HEK293T (cell line): Measurements from ENCODE around the gene MLF2.

ENCODE experiments used
- CTBP1 ChIP-seq: fragments of 450-650 bp; IDR thresholded peaks from 2 replicates; pipeline ENCODE4 v1.6.1; 2016; ENCODE audit warnings: borderline replicate concordance
- ELF4 ChIP-seq: fragments of 450-650 bp; IDR thresholded peaks from 2 replicates; pipeline ENCODE4 v1.6.1; 2017; ENCODE audit warnings: antibody characterized with exemption
- HDGF ChIP-seq: fragments of 450-650 bp; IDR thresholded peaks from 2 replicates; pipeline ENCODE4 v1.6.1; 2017; ENCODE audit warnings: antibody characterized with exemption, borderline replicate concordance
- NFRKB ChIP-seq: fragments of 450-650 bp; IDR thresholded peaks from 2 replicates; pipeline ENCODE4 v1.6.1; 2016; ENCODE audit warnings: mild to moderate bottlenecking, moderate library complexity
- SUZ12 ChIP-seq: fragments of 450-650 bp; IDR thresholded peaks from 2 replicates; pipeline ENCODE4 v1.6.1; 2016; ENCODE audit warnings: mild to moderate bottlenecking
- TARDBP ChIP-seq: fragments of 450-650 bp; IDR thresholded peaks from 2 replicates; pipeline ENCODE4 v1.6.1; 2016
- ZNF384 ChIP-seq: fragments of 450-650 bp; IDR thresholded peaks from 2 replicates; pipeline ENCODE4 v1.6.1; 2016

DNA sequence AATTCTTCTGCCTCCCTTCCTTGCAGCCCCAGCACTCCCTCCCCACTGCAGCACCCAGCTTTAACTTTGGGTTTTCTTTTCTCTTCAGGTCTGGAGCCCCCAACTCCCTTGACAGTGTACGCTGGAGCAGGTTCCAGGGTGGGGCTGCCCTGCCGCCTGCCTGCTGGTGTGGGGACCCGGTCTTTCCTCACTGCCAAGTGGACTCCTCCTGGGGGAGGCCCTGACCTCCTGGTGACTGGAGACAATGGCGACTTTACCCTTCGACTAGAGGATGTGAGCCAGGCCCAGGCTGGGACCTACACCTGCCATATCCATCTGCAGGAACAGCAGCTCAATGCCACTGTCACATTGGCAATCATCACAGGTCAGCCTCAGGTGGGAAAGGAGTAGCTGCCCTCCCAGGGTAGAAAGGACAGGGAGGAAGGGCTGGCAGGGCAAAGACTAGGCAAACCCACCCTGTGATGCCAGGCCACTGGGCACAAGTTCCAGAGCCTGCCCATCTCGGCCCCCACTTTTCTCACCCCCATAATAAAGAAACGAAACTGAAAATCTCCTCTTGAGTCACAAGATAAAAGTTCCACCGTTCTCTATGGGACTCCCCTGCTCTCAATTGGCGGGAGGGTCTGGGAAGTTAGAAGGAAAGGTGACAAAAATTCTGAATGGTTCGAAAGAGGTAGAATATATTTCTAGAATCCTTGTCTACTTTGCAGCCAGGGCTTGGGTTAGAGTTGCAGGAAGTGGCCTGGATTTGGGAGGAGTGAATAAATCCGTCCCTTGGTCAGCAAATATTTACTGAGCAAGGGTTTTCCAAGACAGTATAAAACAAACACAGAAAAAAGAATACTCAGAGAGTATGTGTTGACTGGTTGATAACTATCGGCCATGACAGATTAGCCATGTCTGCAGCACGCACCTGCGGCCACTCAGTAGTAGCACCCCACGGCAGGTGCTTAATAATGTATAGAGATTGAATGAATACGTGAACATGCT is 22.5 kb upstream of the MLF2 start:
- TF ChIP-seq SUZ12 (no peak), HDGF (no peak), ZNF384 (no peak), CTBP1 (no peak), ELF4 (no peak), TARDBP (no peak), NFRKB (no peak)
